Esophagus squamous epithelium (tissue), 5 donors: ENCODE measurements around the gene ZNF519. TPM values are rescaled to one million over a fixed set of nuclear protein-coding genes. Genes with fewer than 3 reads are reported as not detected.
"Not testable (repeated sequence)": the region's sequence is repeated elsewhere in the genome, so short reads cannot be mapped to it uniquely, and the experiment has no call there.

ENCODE experiments used
- DNase-seq: peaks from one replicate; lab custom pipeline; 2025; lab: John Stamatoyannopoulos, UW
- H3K27ac ChIP-seq, 4 donors: fragments of 200-600 bp; sonication (generic); one replicate each; pipeline ENCODE4 v1.5.1; 2016 to 2019; ENCODE audit warnings: mild to moderate bottlenecking in 1 of 4
- H3K27me3 ChIP-seq, 4 donors: fragments of 200-600 bp; sonication (generic); 1 replicate in 3 of 4; 2 replicates in 1 of 4; pipeline versions ENCODE4 v1.5.1 to v1.6.0; 2017 to 2021; ENCODE audit warnings: antibody characterized with exemption in 1 of 4
- H3K36me3 ChIP-seq, 3 donors: fragments of 200-600 bp; sonication (generic); one replicate each; pipeline ENCODE4 v1.5.1; 2016 to 2019
- H3K4me1 ChIP-seq, 3 donors: fragments of 200-600 bp; sonication (generic); one replicate each; pipeline ENCODE4 v1.5.1; 2017 to 2019
- H3K4me3 ChIP-seq, 4 donors: fragments of 200-600 bp; sonication (generic); 1 replicate in 3 of 4; 2 replicates in 1 of 4; pipeline ENCODE4 v1.5.1; 2016 to 2019; ENCODE audit warnings: mild to moderate bottlenecking in 2 of 4, moderate library complexity in 1 of 4
- H3K9me3 ChIP-seq, 3 donors: fragments of 200-600 bp; sonication (generic); one replicate each; pipeline ENCODE4 v1.5.1; 2016 to 2019
- POLR2A ChIP-seq, 4 donors: fragments of 450-650 bp; IDR thresholded peaks; one replicate each; pipeline ENCODE4 v1.6.1; 2017; ENCODE audit warnings: antibody characterized with exemption in 4 of 4, mild to moderate bottlenecking in 4 of 4, moderate library complexity in 3 of 4
- WGBS, 2 donors: methylation state at CpG; one replicate each; pipeline ENCODE4 v1.1.5; 2018; 5-methylcytosine and 5-hydroxymethylcytosine counted together
- intact Hi-C: fragments of 100-400 bp; cut with DNase I; formaldehyde crosslinking; loops from one replicate; pipeline ENCODE4 v1.15.0; 2022
- total RNA-seq, 4 donors: library from RNA; depleted of rRNA; stranded (reverse); fragments of >200 nt; gene quantifications; one replicate each; pipeline ENCODE4 v1.1.0, GENCODE V29; 2016
- TF ChIP-seq, protein P1 (sequence below), 6 experiments: fragments of 450-650 bp in 4 of 6; fragments of 200-600 bp in 2 of 6; sonication (generic) in 2 of 6; IDR thresholded peaks; one replicate each; pipeline ENCODE4 v1.5.1; 2016 to 2019; ENCODE audit warnings: antibody characterized with exemption in 6 of 6, mild to moderate bottlenecking in 4 of 6, moderate library complexity in 4 of 6
- donor health status: DM: yes; HTN: yes; CAD: no.

ZNF519 gene
- total RNA-seq, 4 donors from 2014 or later: 3.6 to 15.4 (median 5.4) TPM

DNA sequence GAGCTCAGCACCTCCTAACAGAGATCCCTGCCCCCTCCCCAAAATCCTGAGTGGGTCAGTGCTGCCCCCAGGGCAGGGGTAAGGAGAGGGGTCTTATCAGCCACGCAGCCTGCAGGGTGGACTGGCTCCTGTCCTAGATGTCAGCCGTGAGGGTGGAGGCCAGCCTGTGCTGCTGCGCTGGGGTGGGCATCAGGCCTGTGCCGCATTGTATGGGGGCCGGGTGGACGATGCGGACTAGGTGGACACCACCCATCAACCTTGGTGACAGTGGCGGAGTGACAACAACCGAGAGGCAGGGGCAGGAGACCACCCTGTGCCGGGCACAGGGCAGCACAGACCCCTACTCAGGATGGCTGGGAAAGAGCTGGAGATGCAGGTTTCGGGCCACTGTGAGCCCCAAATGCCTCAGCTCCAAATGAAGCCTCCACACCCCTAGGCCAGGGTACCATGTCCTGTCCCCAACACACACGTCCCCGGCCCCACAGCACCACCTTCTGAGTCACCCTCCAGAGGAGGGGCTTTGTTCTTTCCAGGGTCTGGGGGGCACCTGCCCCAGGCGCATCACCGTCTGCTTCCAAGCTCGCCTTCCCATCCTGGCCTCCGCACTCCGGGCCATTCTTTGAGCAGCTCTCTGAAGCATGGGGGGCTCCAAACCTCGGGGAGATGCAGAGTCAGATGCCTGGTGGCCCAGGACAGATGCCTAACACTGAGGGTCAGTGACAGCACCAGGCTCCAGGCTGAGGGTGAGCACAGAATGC lies 13.5 kb upstream of the ZNF519 start:
- H3K27ac ChIP-seq, intact Hi-C loops, H3K27me3 ChIP-seq, DNase-seq, H3K9me3 ChIP-seq, H3K4me3 ChIP-seq, H3K36me3 ChIP-seq, H3K4me1 ChIP-seq: not testable (repeated sequence)
- WGBS, 2 donors: 52% methylated on average over 5 of the region's 19 CpGs; no CpG with 5 or more reads in 1 of the 2 donors

DNA sequence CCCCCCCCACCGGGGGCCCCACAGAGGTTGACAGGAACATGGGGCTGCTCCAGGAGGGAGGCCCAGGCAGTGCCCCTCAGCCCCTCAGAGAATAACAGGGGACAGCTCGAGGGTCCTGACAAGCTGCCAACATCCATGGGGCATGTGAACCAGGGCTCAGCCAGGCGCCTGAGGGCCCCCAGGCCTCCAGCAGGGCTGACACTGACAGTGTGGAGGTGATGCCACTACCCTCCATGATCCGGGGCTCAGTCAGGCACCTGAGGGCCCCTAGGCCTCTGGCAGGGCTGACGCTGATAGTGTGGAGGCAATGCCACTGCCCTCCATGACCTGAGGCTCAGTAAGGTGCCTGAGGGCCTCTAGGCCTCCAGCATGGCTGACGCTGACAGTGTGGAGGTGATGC lies 12.8 kb upstream of the ZNF519 start:
- intact Hi-C loops, H3K27me3 ChIP-seq, H3K4me3 ChIP-seq, H3K36me3 ChIP-seq, H3K4me1 ChIP-seq, H3K9me3 ChIP-seq, DNase-seq, H3K27ac ChIP-seq: not testable (repeated sequence)
- 80% methylated on average over 1 of the region's 6 CpGs; no CpG with 5 or more reads in 1 of the 2 donors for WGBS, 2 donors

DNA sequence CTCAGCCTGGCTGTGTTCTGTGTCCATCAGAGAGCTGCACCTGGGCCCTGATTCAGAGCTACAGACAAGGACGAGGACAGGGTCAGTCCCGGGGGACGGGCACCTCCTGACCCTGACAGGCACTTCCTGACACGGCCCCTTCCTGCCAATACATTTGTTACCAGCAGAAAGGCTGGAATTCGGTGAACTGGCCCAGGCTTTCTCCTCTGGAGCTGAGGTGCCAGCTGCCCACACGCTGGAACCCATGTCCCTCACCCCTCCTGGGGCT lies 12.3 kb upstream of the ZNF519 start:
- H3K27me3 ChIP-seq: no peaks in the 10 kb centered on the region
- WGBS, 2 donors: no CpG with 5 or more reads among the region's 6 CpGs
- no peaks in the 10 kb centered on the region for H3K4me1 ChIP-seq
- intact Hi-C loops: no loop called here
- no peaks in the 10 kb centered on the region for H3K9me3 ChIP-seq
- TF ChIP-seq, protein P1, sequence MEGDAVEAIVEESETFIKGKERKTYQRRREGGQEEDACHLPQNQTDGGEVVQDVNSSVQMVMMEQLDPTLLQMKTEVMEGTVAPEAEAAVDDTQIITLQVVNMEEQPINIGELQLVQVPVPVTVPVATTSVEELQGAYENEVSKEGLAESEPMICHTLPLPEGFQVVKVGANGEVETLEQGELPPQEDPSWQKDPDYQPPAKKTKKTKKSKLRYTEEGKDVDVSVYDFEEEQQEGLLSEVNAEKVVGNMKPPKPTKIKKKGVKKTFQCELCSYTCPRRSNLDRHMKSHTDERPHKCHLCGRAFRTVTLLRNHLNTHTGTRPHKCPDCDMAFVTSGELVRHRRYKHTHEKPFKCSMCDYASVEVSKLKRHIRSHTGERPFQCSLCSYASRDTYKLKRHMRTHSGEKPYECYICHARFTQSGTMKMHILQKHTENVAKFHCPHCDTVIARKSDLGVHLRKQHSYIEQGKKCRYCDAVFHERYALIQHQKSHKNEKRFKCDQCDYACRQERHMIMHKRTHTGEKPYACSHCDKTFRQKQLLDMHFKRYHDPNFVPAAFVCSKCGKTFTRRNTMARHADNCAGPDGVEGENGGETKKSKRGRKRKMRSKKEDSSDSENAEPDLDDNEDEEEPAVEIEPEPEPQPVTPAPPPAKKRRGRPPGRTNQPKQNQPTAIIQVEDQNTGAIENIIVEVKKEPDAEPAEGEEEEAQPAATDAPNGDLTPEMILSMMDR (IDR thresholded peaks at IDR 0.05): no peak
- TF ChIP-seq POLR2A (IDR thresholded peaks at IDR 0.05): no peak
- DNase-seq: no peak
- no peak overlapping the region for H3K27ac ChIP-seq
- H3K4me3 ChIP-seq: no peak overlapping the region
- H3K36me3 ChIP-seq: no peaks in the 10 kb centered on the region

DNA sequence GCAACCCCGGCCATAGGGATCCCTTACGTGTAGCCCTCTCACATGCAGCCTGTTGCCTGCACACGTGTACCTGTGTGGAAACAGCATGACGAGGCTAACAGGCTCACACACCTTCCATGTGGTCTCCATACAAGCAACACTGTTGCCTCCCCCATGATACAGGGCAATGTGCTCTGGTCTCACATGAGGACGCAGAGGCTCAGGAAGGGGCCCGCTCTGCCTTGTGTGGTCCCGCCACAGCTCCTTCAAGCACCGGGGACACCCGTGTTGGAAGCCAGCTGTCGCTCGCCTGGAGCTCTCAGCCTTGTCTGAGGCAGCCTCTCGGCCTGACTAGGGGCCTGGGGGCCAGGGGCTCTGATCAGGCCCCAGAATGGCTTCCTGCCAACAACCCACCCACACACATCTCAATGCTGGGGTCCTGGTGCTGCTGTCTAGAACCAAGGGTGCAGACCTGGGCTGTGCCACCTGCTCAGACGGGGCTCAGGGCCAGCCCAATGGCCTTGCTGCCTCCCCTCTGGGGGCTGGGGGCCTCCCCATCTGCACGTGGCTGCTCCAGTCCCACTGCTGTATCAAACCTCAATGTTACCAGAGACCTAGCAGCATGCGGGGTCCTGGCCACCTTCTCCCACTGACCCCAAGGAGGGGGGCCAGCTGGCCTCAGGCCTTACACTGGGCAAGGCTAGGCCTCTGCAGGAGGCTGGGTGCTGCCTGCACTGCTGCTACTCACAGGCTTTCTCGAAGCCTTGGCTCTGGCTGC lies 11.8 kb upstream of the ZNF519 start:
- H3K27ac ChIP-seq, H3K9me3 ChIP-seq, H3K36me3 ChIP-seq, H3K4me3 ChIP-seq, H3K4me1 ChIP-seq, H3K27me3 ChIP-seq, DNase-seq, intact Hi-C loops: not testable (repeated sequence)
- 100% methylated on average over 3 of the region's 16 CpGs; no CpG with 5 or more reads in 1 of the 2 donors for WGBS, 2 donors

DNA sequence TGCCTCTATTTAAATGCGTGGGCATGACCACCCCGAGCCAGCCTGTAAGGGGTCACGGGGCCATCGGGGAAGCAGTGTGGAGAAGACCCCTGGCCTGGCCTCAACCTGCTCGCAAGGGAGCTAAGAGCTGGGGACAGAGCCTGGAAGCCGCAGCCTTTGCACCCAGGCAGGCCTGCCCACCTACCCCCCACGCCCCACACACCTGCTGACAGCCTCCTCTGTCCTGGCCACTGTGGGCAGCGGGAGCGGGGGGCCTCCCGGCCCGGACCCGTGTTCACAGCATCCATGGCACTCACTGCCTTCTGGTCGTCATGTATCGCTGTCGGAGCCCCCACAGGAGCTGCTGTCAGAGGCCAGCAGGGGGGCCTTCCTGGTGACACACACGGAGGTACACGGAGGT lies 11.2 kb upstream of the ZNF519 start:
- H3K27me3 ChIP-seq: not testable (repeated sequence)

DNA sequence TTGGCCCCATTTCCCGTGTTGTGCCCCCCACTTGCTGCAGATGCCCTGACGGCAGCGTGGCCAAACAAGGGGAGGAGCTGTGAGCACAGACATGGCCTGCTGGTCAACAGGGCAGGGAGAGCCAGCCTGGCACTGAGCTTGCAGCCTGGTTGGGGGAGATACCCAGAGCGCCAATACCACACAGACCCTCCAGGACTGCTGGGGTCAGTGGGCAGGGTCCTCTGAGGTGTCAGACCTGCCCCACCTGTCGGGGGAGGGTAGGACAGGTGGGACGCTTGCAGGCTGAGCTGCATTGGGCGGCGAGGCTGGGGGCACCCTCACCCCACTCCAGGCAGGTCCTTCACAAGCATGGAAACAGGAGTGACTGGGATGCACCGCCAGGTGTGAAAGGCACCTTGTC lies 9.9 kb upstream of the ZNF519 start:
- H3K4me3 ChIP-seq, intact Hi-C loops, DNase-seq, H3K9me3 ChIP-seq, H3K27me3 ChIP-seq, H3K27ac ChIP-seq, H3K4me1 ChIP-seq, H3K36me3 ChIP-seq: not testable (repeated sequence)
- 100% methylated on average over 2 of the region's 9 CpGs; no CpG with 5 or more reads in 1 of the 2 donors for WGBS, 2 donors

More for the DNA sequence above, 11.2 kb upstream of the ZNF519 start:
- H3K4me3 ChIP-seq, H3K36me3 ChIP-seq, H3K9me3 ChIP-seq, intact Hi-C loops, H3K27ac ChIP-seq, H3K4me1 ChIP-seq, DNase-seq: not testable (repeated sequence)
- WGBS, 2 donors: 81 to 100% methylated on average over 1 to 3 of the region's 17 CpGs

DNA sequence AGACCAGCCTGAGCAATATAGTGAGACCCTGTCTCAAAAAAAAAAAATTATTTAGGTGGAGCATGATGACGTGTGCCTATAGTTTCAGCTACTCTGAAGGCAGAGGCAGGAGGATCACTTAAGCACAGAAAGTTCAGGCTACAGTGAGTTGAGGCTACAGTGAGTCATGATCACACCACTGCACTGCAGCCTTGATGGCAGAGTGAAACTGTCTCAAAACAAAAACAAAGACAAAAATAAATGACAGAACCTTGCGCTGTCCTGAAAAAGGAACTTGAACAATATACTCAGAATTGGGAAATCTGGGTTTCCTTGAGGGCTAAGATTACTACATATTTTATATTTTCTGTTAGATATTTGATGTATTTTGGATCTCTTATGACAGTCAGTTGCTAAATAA lies 7.3 kb upstream of the ZNF519 start:
- DNase-seq, H3K9me3 ChIP-seq, H3K27ac ChIP-seq, H3K4me3 ChIP-seq, intact Hi-C loops, H3K36me3 ChIP-seq, H3K27me3 ChIP-seq, H3K4me1 ChIP-seq: not testable (repeated sequence)
- 66 to 79% methylated on average over 2 of the region's 2 CpGs for WGBS, 2 donors

DNA sequence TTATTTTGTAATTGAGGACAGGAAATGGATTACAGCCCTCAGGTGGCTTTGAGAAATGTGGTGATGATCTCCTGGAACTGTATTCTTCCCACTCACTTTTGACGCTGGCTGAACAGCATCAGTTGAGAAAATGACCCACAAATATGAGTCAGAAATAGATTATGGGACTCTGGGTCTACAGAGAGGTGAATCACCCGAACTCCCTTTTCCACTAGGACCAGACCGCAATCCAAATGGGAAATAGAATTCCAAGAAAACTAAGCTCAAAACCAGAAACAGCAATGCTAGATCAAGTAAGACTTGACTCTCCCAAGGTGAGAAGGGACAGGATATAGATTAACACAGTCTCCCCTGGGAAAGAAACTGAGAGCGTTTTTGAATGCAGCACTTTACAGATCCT lies 5.7 kb upstream of the ZNF519 start:
- H3K4me3 ChIP-seq, H3K27me3 ChIP-seq, H3K9me3 ChIP-seq, H3K27ac ChIP-seq, H3K36me3 ChIP-seq, H3K4me1 ChIP-seq, DNase-seq, intact Hi-C loops: not testable (repeated sequence)
- 66 to 71% methylated on average over 4 of the region's 4 CpGs for WGBS, 2 donors

DNA sequence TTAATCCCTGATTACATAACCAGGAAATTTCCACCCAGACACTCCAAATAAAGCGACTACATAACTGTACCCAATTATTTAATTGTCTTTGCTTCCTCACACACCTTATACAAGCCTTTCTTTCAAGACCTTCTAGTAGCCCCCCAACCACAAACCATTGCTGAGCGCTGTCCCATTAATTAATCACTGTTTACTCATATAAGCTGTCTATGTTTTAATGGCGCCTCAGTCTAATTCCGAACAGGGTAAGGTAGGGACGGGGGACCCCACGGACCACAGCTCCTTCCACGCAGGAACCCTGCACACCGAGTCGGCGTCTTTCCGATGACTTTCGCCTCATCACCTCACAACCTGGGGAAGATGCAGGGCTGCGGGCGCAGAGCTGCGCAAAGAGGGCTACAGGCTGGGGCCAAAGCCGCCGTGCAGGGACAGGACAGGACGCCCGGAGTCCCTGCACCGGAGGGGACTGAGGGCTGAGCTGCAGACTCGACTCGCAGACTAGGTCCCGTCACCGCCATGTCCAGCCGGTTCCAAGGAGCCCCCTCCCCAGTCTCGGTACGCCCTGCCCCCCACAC lies 452 bp downstream of the ZNF519 start:
- H3K4me1 ChIP-seq: peaks cover 0 to 17% (median 4%) of the 10 kb centered on the region in 3 donors
- H3K36me3 ChIP-seq, intact Hi-C loops, DNase-seq, H3K9me3 ChIP-seq, H3K27me3 ChIP-seq: not testable (repeated sequence)
- 0 to 8% methylated on average over 2 to 3 of the region's 27 CpGs for WGBS, 2 donors
- H3K4me3 ChIP-seq: peak overlapping the region; percentile 54 to 71 (median 64)
- peak overlapping the region; percentile 67 to 83 (median 79) for H3K27ac ChIP-seq

DNA sequence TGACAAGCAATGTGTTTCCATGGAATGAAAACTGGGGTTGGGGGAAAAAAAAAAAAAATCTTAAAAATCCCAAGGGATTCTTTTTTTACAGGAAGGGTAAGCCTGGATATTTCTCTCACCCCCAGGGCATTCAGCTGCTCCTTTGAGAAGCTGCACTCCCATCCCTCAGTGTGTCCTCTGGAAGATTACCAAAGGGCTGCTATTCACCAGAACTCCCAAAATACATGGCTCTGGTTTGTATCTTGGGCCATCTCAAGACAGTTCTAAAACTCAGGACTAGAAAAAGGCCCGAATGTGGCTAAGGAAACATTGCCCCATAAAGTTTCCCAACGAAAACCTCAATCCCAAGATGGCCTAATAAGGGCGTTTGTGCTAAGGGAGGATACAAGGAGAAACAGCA lies 1.4 kb downstream of the ZNF519 start:
- peaks cover 0 to 17% (median 4%) of the 10 kb centered on the region in 3 donors for H3K4me1 ChIP-seq
- WGBS, 2 donors: 33% methylated on average over 1 to 3 of the region's 3 CpGs
- DNase-seq, H3K27me3 ChIP-seq, H3K9me3 ChIP-seq, H3K36me3 ChIP-seq, intact Hi-C loops: not testable (repeated sequence)
- peak overlapping the region in 1 of 4 donors; percentile 79 for H3K27ac ChIP-seq
- H3K4me3 ChIP-seq: peak overlapping the region in 2 of 4 donors; percentile 54 to 66
